ENCODE measurements around the gene AKAP6. TPM values are rescaled to one million over a fixed set of nuclear protein-coding genes. Genes with fewer than 3 reads are reported as not detected.

The AKAP6 gene
- total and polyA plus RNA-seq, 7 donors, result 0.60 to 56.2 (median 29.5) TPM; not detected in 1

DNA sequence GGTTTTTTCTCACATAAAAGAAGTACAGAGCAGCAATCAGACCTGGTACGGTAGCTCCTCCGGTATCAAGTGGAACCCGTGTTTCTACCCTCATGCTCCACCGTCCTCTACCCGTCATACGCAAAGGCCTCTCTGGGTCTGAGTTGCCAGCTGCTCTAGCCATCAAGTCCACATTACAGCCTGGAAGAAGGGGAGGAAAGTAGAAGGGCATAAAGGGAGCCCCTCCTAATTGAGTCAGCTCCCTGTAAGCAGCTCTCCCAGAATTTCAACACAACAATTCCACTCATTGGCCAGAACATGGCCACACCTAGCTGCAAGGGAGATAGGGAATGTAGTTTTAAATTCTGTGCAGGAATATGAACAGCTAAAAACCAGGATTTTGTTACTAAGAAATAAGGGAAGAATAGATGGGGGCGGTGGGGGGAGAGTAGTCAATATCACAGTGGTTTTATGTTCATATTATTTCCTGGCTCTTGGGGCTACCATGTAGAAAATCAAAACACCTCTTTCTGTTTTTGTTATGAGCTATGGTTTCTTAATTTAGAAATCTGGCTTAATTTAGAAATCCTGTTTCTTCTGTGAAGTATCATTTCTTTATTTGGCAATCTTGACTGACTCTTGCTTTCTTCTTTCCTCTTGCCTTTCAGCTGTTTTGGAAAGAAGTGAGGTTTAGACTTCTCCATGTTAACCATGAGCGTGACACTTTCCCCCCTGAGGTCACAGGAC is 103.9 kb downstream of the AKAP6 start:
- Histone ChIP-seq H3K27ac (peak overlapping the region; percentile 58 to 83 (median 70)), H3K4me3 (peak overlapping the region in 2 of 4 donors; percentile 11 to 22), H3K9me3 (no peaks in the 10 kb centered on the region), H3K4me1 (peaks cover 0 to 60% (median 24%) of the 10 kb centered on the region in 4 donors), H3K36me3 (no peaks in the 10 kb centered on the region), H3K27me3 (no peaks in the 10 kb centered on the region)
- TF ChIP-seq EP300 (IDR thresholded peaks at IDR 0.05) (no peak), POLR2AphosphoS5 (IDR thresholded peaks at IDR 0.05) (no peak), POLR2A (IDR thresholded peaks at IDR 0.05) (no peak), CTCF (IDR thresholded peaks at IDR 0.05) (no peak)
- intact Hi-C loops (cut with DNase I), result no loop called here
- whole genome bisulfite sequencing, 2 donors, result 81 to 90% methylated on average over 8 of the region's 8 CpGs
- no peak for DNase-seq

GRCh38 chr14:32434180-32434579 is 105.1 kb downstream of the AKAP6 start:
- peak overlapping the region in 1 of 4 donors; percentile 22 for H3K4me3 ChIP-seq
- intact Hi-C loops (cut with DNase I), result no loop called here
- WGBS, 2 donors, result 17 to 62% methylated on average over 2 of the region's 2 CpGs
- H3K9me3 ChIP-seq, result no peaks in the 10 kb centered on the region
- no peaks in the 10 kb centered on the region for H3K27me3 ChIP-seq
- peaks cover 0 to 69% (median 33%) of the 10 kb centered on the region in 4 donors for H3K4me1 ChIP-seq
- no peaks in the 10 kb centered on the region for H3K36me3 ChIP-seq
- no peak for DNase-seq
- peak overlapping the region; percentile 58 to 83 (median 70) for H3K27ac ChIP-seq
- TF ChIP-seq POLR2AphosphoS5 (IDR thresholded peaks at IDR 0.05) (no peak), POLR2A (IDR thresholded peaks at IDR 0.05) (no peak), CTCF (IDR thresholded peaks at IDR 0.05) (no peak), EP300 (IDR thresholded peaks at IDR 0.05) (no peak)

DNA sequence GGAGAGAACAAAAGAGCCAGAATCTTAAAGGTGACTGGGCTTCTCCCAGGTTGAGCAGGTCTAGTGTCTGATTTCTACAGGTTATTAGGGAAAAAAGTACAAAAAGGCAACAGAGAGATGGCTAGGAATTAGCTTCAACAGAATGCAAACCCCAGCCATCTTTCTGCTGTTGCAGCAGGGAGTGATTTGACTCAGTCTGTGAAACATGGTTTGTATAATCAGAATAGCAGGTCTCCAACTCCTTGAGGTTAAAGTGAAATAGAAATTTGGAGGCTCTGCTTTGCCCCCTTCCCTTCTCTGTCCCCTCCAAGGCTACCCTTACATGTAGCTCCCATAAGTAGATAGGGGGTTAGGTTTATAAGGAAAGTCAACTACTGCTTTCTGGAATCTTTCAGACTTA is 105.8 kb downstream of the AKAP6 start:
- Histone ChIP-seq H3K4me1 (peaks cover 0 to 66% (median 35%) of the 10 kb centered on the region in 4 donors), H3K9me3 (no peaks in the 10 kb centered on the region), H3K27me3 (no peaks in the 10 kb centered on the region), H3K36me3 (no peaks in the 10 kb centered on the region), H3K4me3 (peak overlapping the region in 1 of 4 donors; percentile 22), H3K27ac (peak overlapping the region; percentile 58 to 83 (median 70))
- DNase-seq, result no peak
- intact Hi-C loops (cut with DNase I), result no loop called here
- TF ChIP-seq POLR2AphosphoS5 (IDR thresholded peaks at IDR 0.05), result no peak
- no peak for TF ChIP-seq EP300 (IDR thresholded peaks at IDR 0.05)
- no peak for TF ChIP-seq POLR2A (IDR thresholded peaks at IDR 0.05)
- no peak for TF ChIP-seq CTCF (IDR thresholded peaks at IDR 0.05)

- Histone ChIP-seq H3K27me3 (no peaks in the 10 kb centered on the region), H3K36me3 (no peaks in the 10 kb centered on the region), H3K4me3 (no peak overlapping the region), H3K4me1 (peaks cover 0 to 61% (median 35%) of the 10 kb centered on the region in 4 donors), H3K27ac (peak overlapping the region in 3 of 4 donors; percentile 58 to 83 (median 76)), H3K9me3 (no peaks in the 10 kb centered on the region)
- DNase-seq, result no peak
- TF ChIP-seq CTCF (IDR thresholded peaks at IDR 0.05), result no peak
- TF ChIP-seq POLR2A (IDR thresholded peaks at IDR 0.05), result no peak
- no peak for TF ChIP-seq POLR2AphosphoS5 (IDR thresholded peaks at IDR 0.05)
- TF ChIP-seq EP300 (IDR thresholded peaks at IDR 0.05), result no peak
- intact Hi-C loops (cut with DNase I), result no loop called here
- 89 to 95% methylated on average over 2 of the region's 2 CpGs for WGBS, 2 donors
Measured at GRCh38 chr14:32435411-32435810, 106.3 kb downstream of the AKAP6 start.
